IMR-90 (cell line): Measurements from ENCODE around the gene ABO.
"Not testable (repeated sequence)": the region's sequence is repeated elsewhere in the genome, so short reads cannot be mapped to it uniquely, and the experiment has no call there.

Source experiments
- MAZ ChIP-seq: IDR thresholded peaks from 2 replicates; pipeline ENCODE4 v1.6.1; 2012; ENCODE audit warnings: low read depth, mild to moderate bottlenecking, low read length, improper control_type of control experiment, moderate library complexity, borderline replicate concordance
- POLR2A ChIP-seq: IDR thresholded peaks from 2 replicates; pipeline ENCODE4 v1.6.1; 2012; ENCODE audit warnings: mild to moderate bottlenecking, low read depth, low read length
- TF ChIP-seq, protein P1 (sequence below): conservative IDR thresholded peaks from 2 replicates; pipeline ENCODE4 v1.5.1; 2012; ENCODE audit warnings: mild to moderate bottlenecking, low read depth, low read length, improper control_type of control experiment
- TF ChIP-seq, protein P2 (sequence below): fragments of 150-350 bp; IDR thresholded peaks from 2 replicates; pipeline ENCODE4 v1.6.1; 2017; ENCODE audit warnings: mild to moderate bottlenecking, antibody characterized with exemption, low read length, low read depth

DNA sequence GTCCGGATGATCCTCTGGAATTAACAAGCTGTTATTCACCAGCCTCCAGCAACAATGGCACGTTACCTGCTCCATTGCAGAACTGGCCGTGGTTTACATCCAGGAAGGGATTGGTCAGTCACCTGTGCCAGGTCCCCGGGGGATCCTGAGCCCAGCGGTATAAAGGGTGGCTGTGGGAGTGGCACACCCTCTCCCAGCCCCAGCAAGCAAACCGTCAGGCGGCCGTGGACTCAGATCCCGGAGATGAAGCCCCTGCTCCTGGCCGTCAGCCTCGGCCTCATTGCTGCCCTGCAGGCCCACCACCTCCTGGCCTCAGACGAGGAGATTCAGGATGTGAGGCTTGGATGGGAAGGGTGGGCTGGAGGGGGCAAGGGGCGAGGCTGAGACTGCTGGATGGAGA, 42.5 kb upstream of the ABO start:
- TF ChIP-seq, protein P1, sequence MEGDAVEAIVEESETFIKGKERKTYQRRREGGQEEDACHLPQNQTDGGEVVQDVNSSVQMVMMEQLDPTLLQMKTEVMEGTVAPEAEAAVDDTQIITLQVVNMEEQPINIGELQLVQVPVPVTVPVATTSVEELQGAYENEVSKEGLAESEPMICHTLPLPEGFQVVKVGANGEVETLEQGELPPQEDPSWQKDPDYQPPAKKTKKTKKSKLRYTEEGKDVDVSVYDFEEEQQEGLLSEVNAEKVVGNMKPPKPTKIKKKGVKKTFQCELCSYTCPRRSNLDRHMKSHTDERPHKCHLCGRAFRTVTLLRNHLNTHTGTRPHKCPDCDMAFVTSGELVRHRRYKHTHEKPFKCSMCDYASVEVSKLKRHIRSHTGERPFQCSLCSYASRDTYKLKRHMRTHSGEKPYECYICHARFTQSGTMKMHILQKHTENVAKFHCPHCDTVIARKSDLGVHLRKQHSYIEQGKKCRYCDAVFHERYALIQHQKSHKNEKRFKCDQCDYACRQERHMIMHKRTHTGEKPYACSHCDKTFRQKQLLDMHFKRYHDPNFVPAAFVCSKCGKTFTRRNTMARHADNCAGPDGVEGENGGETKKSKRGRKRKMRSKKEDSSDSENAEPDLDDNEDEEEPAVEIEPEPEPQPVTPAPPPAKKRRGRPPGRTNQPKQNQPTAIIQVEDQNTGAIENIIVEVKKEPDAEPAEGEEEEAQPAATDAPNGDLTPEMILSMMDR, result not testable (repeated sequence)
- TF ChIP-seq POLR2A, MAZ: not testable (repeated sequence)
- TF ChIP-seq, protein P2, sequence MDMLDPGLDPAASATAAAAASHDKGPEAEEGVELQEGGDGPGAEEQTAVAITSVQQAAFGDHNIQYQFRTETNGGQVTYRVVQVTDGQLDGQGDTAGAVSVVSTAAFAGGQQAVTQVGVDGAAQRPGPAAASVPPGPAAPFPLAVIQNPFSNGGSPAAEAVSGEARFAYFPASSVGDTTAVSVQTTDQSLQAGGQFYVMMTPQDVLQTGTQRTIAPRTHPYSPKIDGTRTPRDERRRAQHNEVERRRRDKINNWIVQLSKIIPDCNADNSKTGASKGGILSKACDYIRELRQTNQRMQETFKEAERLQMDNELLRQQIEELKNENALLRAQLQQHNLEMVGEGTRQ, result not testable (repeated sequence)
